Neutrophil (primary cell): ENCODE results near the gene SGSM1.

Experiments
- H3K27ac ChIP-seq: fragments of 200-600 bp; sonication (generic); 2 replicates; pipeline ENCODE4 v1.5.1; 2016; ENCODE audit warnings: mild to moderate bottlenecking, moderate library complexity
- H3K27me3 ChIP-seq: fragments of 200-600 bp; sonication (generic); 2 replicates; pipeline ENCODE4 v1.6.0; 2016; ENCODE audit warnings: mild to moderate bottlenecking
- H3K36me3 ChIP-seq: fragments of 200-600 bp; sonication (generic); 2 replicates; pipeline ENCODE4 v1.5.1; 2017
- H3K4me1 ChIP-seq, 2 experiments: fragments of 200-600 bp in 1 of 2; sonication (generic) in 1 of 2; 1 replicate in 1 of 2; 2 replicates in 1 of 2; pipeline versions ENCODE4 v1.5.1 to v1.6.1; 2013 to 2016; ENCODE audit warnings: low read depth in 1 of 2, low read length in 1 of 2, mild to moderate bottlenecking in 1 of 2, moderate library complexity in 1 of 2; ENCODE audit not compliant: control insufficient read depth in 1 of 2, insufficient read depth in 1 of 2
- H3K4me3 ChIP-seq, 2 experiments: fragments of 200-600 bp in 1 of 2; sonication (generic) in 1 of 2; 1 replicate in 1 of 2; 2 replicates in 1 of 2; pipeline ENCODE4 v1.5.1; 2013 to 2016; ENCODE audit warnings: low read depth in 1 of 2, low read length in 1 of 2, mild to moderate bottlenecking in 1 of 2, moderate library complexity in 1 of 2
- H3K9me3 ChIP-seq: fragments of 200-600 bp; sonication (generic); 2 replicates; pipeline ENCODE4 v1.5.1; 2016
- CTCF ChIP-seq: fragments of 200-600 bp; sonication (generic); IDR thresholded peaks from 2 replicates; pipeline ENCODE4 v1.5.1; 2016; ENCODE audit warnings: antibody characterized with exemption

SGSM1 gene

GRCh38 chr22:24926428-24926725, 120.4 kb downstream of the SGSM1 start:
- no peak overlapping the region for H3K4me3 ChIP-seq
- H3K9me3 ChIP-seq = no peaks in the 10 kb centered on the region
- peaks cover 28% of the 10 kb centered on the region for H3K27me3 ChIP-seq
- H3K27ac ChIP-seq = no peak overlapping the region
- TF ChIP-seq CTCF = no peak
- H3K4me1 ChIP-seq = no peaks in the 10 kb centered on the region
- H3K36me3 ChIP-seq = no peaks in the 10 kb centered on the region

GRCh38 chr22:24926849-24927579, 121.0 kb downstream of the SGSM1 start:
- Histone ChIP-seq H3K36me3 (no peaks in the 10 kb centered on the region), H3K9me3 (no peaks in the 10 kb centered on the region), H3K4me1 (no peaks in the 10 kb centered on the region), H3K27ac (no peak overlapping the region), H3K27me3 (peaks cover 35% of the 10 kb centered on the region), H3K4me3 (no peak overlapping the region)
- no peak for TF ChIP-seq CTCF

GRCh38 chr22:24928322-24928721, 122.3 kb downstream of the SGSM1 start:
- Histone ChIP-seq H3K4me3 (no peak overlapping the region), H3K36me3 (no peaks in the 10 kb centered on the region), H3K27ac (no peak overlapping the region), H3K9me3 (no peaks in the 10 kb centered on the region), H3K4me1 (no peaks in the 10 kb centered on the region), H3K27me3 (peaks cover 40% of the 10 kb centered on the region)
- no peak for TF ChIP-seq CTCF

GRCh38 chr22:24930678-24931077, 124.7 kb downstream of the SGSM1 start:
- no peaks in the 10 kb centered on the region for H3K36me3 ChIP-seq
- no peaks in the 10 kb centered on the region for H3K9me3 ChIP-seq
- H3K4me3 ChIP-seq = no peak overlapping the region
- peaks cover 35% of the 10 kb centered on the region for H3K27me3 ChIP-seq
- TF ChIP-seq CTCF = no peak
- no peak overlapping the region for H3K27ac ChIP-seq
- H3K4me1 ChIP-seq = no peaks in the 10 kb centered on the region

GRCh38 chr22:24935771-24936483, 129.9 kb downstream of the SGSM1 start:
- no peak for TF ChIP-seq CTCF
- no peak overlapping the region for H3K27ac ChIP-seq
- H3K36me3 ChIP-seq = no peaks in the 10 kb centered on the region
- H3K9me3 ChIP-seq = no peaks in the 10 kb centered on the region
- peaks cover 25% of the 10 kb centered on the region for H3K27me3 ChIP-seq
- no peaks in the 10 kb centered on the region for H3K4me1 ChIP-seq
- no peak overlapping the region for H3K4me3 ChIP-seq
